ENCODE data around the gene ORC2.
"Not testable (repeated sequence)": the region's sequence is repeated elsewhere in the genome, so short reads cannot be mapped to it uniquely, and the experiment has no call there.

Gene ORC2

GRCh38 chr2:200963124-200963917 is at the start of gene ORC2:
TSS of gene ORC2 (minus strand) at chr2:200963660. CDS start at chr2:200958123, 5,537 bp downstream.
- peak; percentile 78 to 85 for DNase-seq (ENCODE audit: low read depth in 2 of 2)

- DNase-seq (ENCODE audit: low read depth in 2 of 2), result no peak
Measured at GRCh38 chr2:201008296-201008829, 44.9 kb upstream of the ORC2 start.

- no peak for DNase-seq (ENCODE audit: low read depth in 2 of 2)
Measured at GRCh38 chr2:201007584-201007998, 44.1 kb upstream of the ORC2 start.

- no peak for DNase-seq (ENCODE audit: low read depth in 2 of 2)
Measured at GRCh38 chr2:201006704-201007103, 43.2 kb upstream of the ORC2 start.

- DNase-seq (ENCODE audit: low read depth in 2 of 2), result no peak
Measured at GRCh38 chr2:201004370-201004769, 40.9 kb upstream of the ORC2 start.

- DNase-seq (ENCODE audit: low read depth in 2 of 2), result no peak
Measured at GRCh38 chr2:200993097-200993496, 29.6 kb upstream of the ORC2 start.

- no peak for DNase-seq (ENCODE audit: low read depth in 2 of 2)
Measured at GRCh38 chr2:200987137-200987536, 23.7 kb upstream of the ORC2 start.

- no peak for DNase-seq (ENCODE audit: low read depth in 2 of 2)
Measured at GRCh38 chr2:200985799-200986198, 22.3 kb upstream of the ORC2 start.

GRCh38 chr2:200976710-200977109 is 13.2 kb upstream of the ORC2 start:
- no peak for DNase-seq (ENCODE audit: low read depth in 2 of 2)

- no peak for DNase-seq (ENCODE audit: low read depth in 2 of 2)
Measured at GRCh38 chr2:200975672-200976071, 12.2 kb upstream of the ORC2 start.

GRCh38 chr2:200970057-200970456 is 6.6 kb upstream of the ORC2 start:
- not testable (repeated sequence) for DNase-seq (ENCODE audit: low read depth in 2 of 2)

GRCh38 chr2:200968735-200969134 is 5.3 kb upstream of the ORC2 start:
- no peak for DNase-seq (ENCODE audit: low read depth in 2 of 2)

- no peak for DNase-seq (ENCODE audit: low read depth in 2 of 2)
Measured at GRCh38 chr2:200968162-200968561, 4.7 kb upstream of the ORC2 start.

GRCh38 chr2:200966770-200967169 is 3.3 kb upstream of the ORC2 start:
- DNase-seq (ENCODE audit: low read depth in 2 of 2), result no peak

- no peak for DNase-seq (ENCODE audit: low read depth in 2 of 2)
Measured at GRCh38 chr2:200964498-200964897, 1.0 kb upstream of the ORC2 start.

- DNase-seq (ENCODE audit: low read depth in 2 of 2), result not testable (repeated sequence)
Measured at GRCh38 chr2:200963918-200964252, 425 bp upstream of the ORC2 start.

GRCh38 chr2:200962811-200963123 is 693 bp downstream of the ORC2 start:
- DNase-seq (ENCODE audit: low read depth in 2 of 2), result no peak

- no peak for DNase-seq (ENCODE audit: low read depth in 2 of 2)
Measured at GRCh38 chr2:200961674-200962073, 1.8 kb downstream of the ORC2 start.

- no peak for DNase-seq (ENCODE audit: low read depth in 2 of 2)
Measured at GRCh38 chr2:200950378-200950777, 13.1 kb downstream of the ORC2 start.

GRCh38 chr2:200945395-200945729 is 18.1 kb downstream of the ORC2 start:
- DNase-seq (ENCODE audit: low read depth in 2 of 2), result no peak

GRCh38 chr2:200944467-200945394 is 18.7 kb downstream of the ORC2 start:
- peak in 1 of 2 donors; percentile 9 for DNase-seq (ENCODE audit: low read depth in 2 of 2)

- DNase-seq (ENCODE audit: low read depth in 2 of 2), result no peak
Measured at GRCh38 chr2:200943527-200944105, 19.8 kb downstream of the ORC2 start.

Data from activated CD8-positive, alpha-beta memory T cell treated with anti-CD3 and anti-CD28 coated beads for 4 hours (primary cell).